K562 (cell line): ENCODE data around the gene ESPN. TPM values are rescaled to one million over a fixed set of nuclear protein-coding genes. Genes with fewer than 3 reads are reported as not detected.

Experiments
- ATAC-seq: fragments of 200-7000 bp; cut with Tn5 transposase; 3 replicates; pipeline ENCODE4 v1.9.1; 2020; ENCODE audit warnings: moderate library complexity
- BruUV-seq: library from RNA; stranded (reverse); fragments of 400-500 nt; replicated peaks from 2 replicates; lab custom pipeline; 2021; lab: Mats Ljungman, UMichigan
- CTCF ChIA-PET: fragments of 300-600 bp; formaldehyde crosslinking; extraction: SDS; loops from one replicate; lab custom pipeline; 2021; ENCODE audit warnings: low intra/inter-chr PET ratio; lab: Yijun Ruan, JAX
- POLR2A ChIA-PET: fragments of 300-600, 350-650 bp; sonication (Branson Sonifier 250); formaldehyde crosslinking; extraction: SDS; loops from one replicate; lab custom pipeline; 2021; ENCODE audit warnings: antibody characterized with exemption, inconsistent platforms; lab: Yijun Ruan, JAX
- DNase-seq, 4 experiments: peaks; one replicate each; pipeline versions ENCODE4 v3.0.0 to v3.0.0-alpha.2; 2011 to 2018; ENCODE audit warnings: low spot score in 3 of 4, mixed read lengths in 3 of 4; ENCODE audit errors: extremely low read depth in 1 of 4
- FAIRE-seq: peaks from 2 replicates; lab custom pipeline; 2011; peaks lifted over from hg19 to GRCh38; lab: Jason Lieb, UNC
- H2AFZ ChIP-seq: 2 replicates; pipeline ENCODE4 v1.6.0; 2011; ENCODE audit warnings: low read depth, low read length, control low read depth, inconsistent platforms
- H3K27ac ChIP-seq: fragments of 200-600 bp; 3 replicates; pipeline ENCODE4 v1.8.0; 2011; ENCODE audit warnings: low read depth, mild to moderate bottlenecking, control low read depth, inconsistent platforms, low read length, moderate library complexity, mixed read lengths; ENCODE audit errors: extremely low read depth
- H3K27me3 ChIP-seq, 2 experiments: fragments of 300-600 bp in 1 of 2; 2 replicates in 1 of 2; 3 replicates in 1 of 2; pipeline versions ENCODE4 v1.6.0 to v1.8.0; 2011; ENCODE audit warnings: inconsistent platforms in 2 of 2, low read length in 2 of 2, mild to moderate bottlenecking in 1 of 2, mixed read lengths in 1 of 2, moderate library complexity in 1 of 2; ENCODE audit not compliant: control insufficient read depth in 2 of 2, insufficient read depth in 2 of 2
- H3K36me3 ChIP-seq: fragments of 300-600 bp; 3 replicates; pipeline ENCODE4 v1.8.0; 2011; ENCODE audit warnings: mild to moderate bottlenecking, low read length, inconsistent platforms; ENCODE audit not compliant: control insufficient read depth, insufficient read depth
- H3K4me1 ChIP-seq, 2 experiments: fragments of 200-600 bp in 1 of 2; replicated peaks in 1 of 2; 2 replicates in 1 of 2; 3 replicates in 1 of 2; pipeline versions ENCODE4 v1.5.1 to v1.8.0; 2011; ENCODE audit warnings: inconsistent platforms in 2 of 2, low read length in 2 of 2, mild to moderate bottlenecking in 1 of 2, mixed read lengths in 1 of 2, moderate library complexity in 1 of 2; ENCODE audit not compliant: control insufficient read depth in 2 of 2, insufficient read depth in 2 of 2
- H3K4me2 ChIP-seq: 2 replicates; pipeline ENCODE4 v1.6.1; 2011; ENCODE audit warnings: low read length, control low read depth, inconsistent platforms, mixed read lengths; ENCODE audit not compliant: insufficient read depth
- H3K4me3 ChIP-seq: fragments of 200-600 bp; sonication (generic), shearing (Covaris generic); 2 replicates; pipeline ENCODE4 v1.5.1; 2016; ENCODE audit warnings: control low read depth, inconsistent platforms
- H3K79me2 ChIP-seq: fragments of 200-600 bp; 3 replicates; pipeline ENCODE4 v1.8.0; 2011; ENCODE audit warnings: low read length, inconsistent platforms; ENCODE audit not compliant: control insufficient read depth, insufficient read depth
- H3K9ac ChIP-seq, 2 experiments: 2 replicates each; pipeline versions ENCODE4 v1.6.0 to v1.6.1; 2011; ENCODE audit warnings: low read depth in 2 of 2, low read length in 2 of 2, control low read depth in 1 of 2, inconsistent platforms in 1 of 2, mild to moderate bottlenecking in 1 of 2, mixed read lengths in 1 of 2; ENCODE audit not compliant: insufficient read depth in 1 of 2
- H3K9me1 ChIP-seq: one replicate; pipeline ENCODE4 v1.6.0; 2011; ENCODE audit warnings: inconsistent platforms, mild to moderate bottlenecking, low read length, moderate library complexity; ENCODE audit not compliant: control insufficient read depth, insufficient read depth
- H3K9me3 ChIP-seq: replicated peaks from 2 replicates; pipeline ENCODE4 v1.5.1; 2011; ENCODE audit warnings: low read depth, low read length, inconsistent platforms; ENCODE audit not compliant: control insufficient read depth, insufficient read depth
- H4K20me1 ChIP-seq: replicated peaks from 2 replicates; pipeline ENCODE4 v1.6.1; 2011; ENCODE audit warnings: low read length, inconsistent platforms, mixed read lengths; ENCODE audit not compliant: control insufficient read depth, insufficient read depth
- HNRNPL ChIP-seq: fragments of 200-400 bp; formaldehyde crosslinking; IDR thresholded peaks from 2 replicates; pipeline ENCODE4 v1.6.1; 2017; ENCODE audit warnings: low read depth, mild to moderate bottlenecking, low read length
- ZBTB34 ChIP-seq: fragments of 250-450 bp; sonication (Bioruptor Pico); IDR thresholded peaks from 2 replicates; pipeline ENCODE4 v1.8.0; 2021; ENCODE audit warnings: mild to moderate bottlenecking, moderate library complexity
- WGBS: fragments of 100-300 bp; shearing (Covaris generic); methylation state at CpG from one replicate; pipeline ENCODE4 v1.1.6; 2016; ENCODE audit warnings: low coverage, mixed read lengths; ENCODE audit not compliant: insufficient coverage; ENCODE audit errors: missing lambda C conversion rate; 5-methylcytosine and 5-hydroxymethylcytosine counted together
- in situ Hi-C: fragments of 300-500 bp; cut with MboI; formaldehyde crosslinking; loops from 4 replicates; pipeline ENCODE4 v1.15.0; 2018; ENCODE audit warnings: inconsistent platforms, mixed read lengths
- intact Hi-C: fragments of 100-400 bp; cut with micrococcal nuclease; formaldehyde crosslinking; loops from 2 replicates; pipeline ENCODE4 v1.14.2; 2022
- polyA plus RNA-seq, 8 experiments: library from polyadenylated mRNA; depleted of rRNA in 4 of 8; stranded (reverse) in 5 of 8; unstranded in 3 of 8; fragments of >200 nt; fragmentation: Nextera tagmentation in 2 of 8; fragmentation: Illumina TruSeq in 1 of 8; extraction: Ambion mirVana in 2 of 8; extraction: Trizol in 1 of 8; gene quantifications; 2 replicates each; pipeline versions ENCODE4 v1.2.1 to v1.2.3, GENCODE V29; 2011 to 2014; ENCODE audit warnings: inconsistent platforms in 1 of 8, missing spikeins in 1 of 8
- total RNA-seq, 7 experiments: library from RNA; depleted of rRNA in 6 of 7; stranded (reverse); fragments of >200 nt in 6 of 7; fragmentation: Illumina TruSeq in 2 of 7; extraction: Trizol in 2 of 7; gene quantifications; 2 replicates each; pipeline versions ENCODE4 v1.2.1 to v1.2.3, GENCODE V29; 2011 to 2021; ENCODE audit warnings: low replicate concordance in 1 of 7

Gene ESPN
- total and polyA plus RNA-seq, 9 of the 15 experiments (the other 6 are each of a cell fraction or from before 2014, with no cell fraction given): 0.07 to 1.2 (median 0.45) TPM; not detected in 3

DNA sequence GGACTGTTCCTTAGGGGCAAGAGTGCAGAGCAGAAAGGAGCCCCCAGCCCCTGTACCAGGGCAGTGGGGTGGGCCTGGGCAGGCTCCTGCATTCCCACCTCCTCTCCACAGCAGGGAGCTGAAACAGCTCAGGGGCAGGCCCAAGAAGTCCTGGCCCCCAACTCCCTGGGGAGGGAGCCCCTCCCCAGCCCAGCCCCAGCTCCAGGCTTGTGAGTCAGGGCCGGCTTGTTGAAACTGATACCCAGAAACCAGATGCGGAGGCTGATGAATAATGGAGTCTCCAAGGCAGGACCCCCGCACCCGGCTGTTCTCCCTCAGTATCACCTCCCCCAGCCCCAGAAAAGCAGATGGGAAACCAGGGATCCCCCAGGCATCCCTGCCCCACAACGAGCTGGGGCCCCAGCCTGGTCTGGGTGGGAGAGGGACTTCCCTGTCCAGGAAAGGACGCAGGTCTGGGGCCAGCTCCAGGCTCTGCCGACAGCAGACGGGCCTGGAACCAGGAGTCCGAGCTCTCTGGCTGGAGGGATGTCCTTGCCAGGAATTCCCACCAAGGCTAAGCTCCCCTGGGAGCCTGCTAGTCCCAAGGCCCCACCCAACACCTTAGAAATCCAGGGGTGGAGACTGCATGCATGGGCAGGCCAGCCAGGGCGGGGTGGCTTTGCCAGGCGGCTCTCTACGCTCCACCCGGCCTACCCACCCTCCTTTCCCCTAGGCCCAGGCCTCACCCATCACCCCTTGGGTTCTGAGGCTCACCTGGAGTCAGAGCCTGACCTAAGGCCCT is 64.2 kb downstream of the ESPN start:
- no peak overlapping the region for H3K27ac ChIP-seq
- peaks cover 4 to 46% of the 10 kb centered on the region in 2 experiments; a peak in 2 of 5 replicates for H3K4me1 ChIP-seq
- 13% methylated on average over 13 of the region's 13 CpGs for WGBS
- FAIRE-seq (no peak), DNase-seq (no peak), ATAC-seq (no peak)
- intact Hi-C loops (loop anchor here (5.0 kb wide), 1 partner anchor 86 kb away; no protein-coding TSS in a partner anchor), in situ Hi-C loops (loop anchor here (25.0 kb wide), 1 partner anchor 724 kb away; no protein-coding TSS in a partner anchor)
- CTCF ChIA-PET: interaction anchor here (2.1 kb wide), 1 partner anchor 158 kb away, joined by 14 read pairs; no protein-coding TSS in a partner anchor
- H2AFZ ChIP-seq: no peak overlapping the region
- BruUV-seq: no TSS peak
- no peak overlapping the region for H3K4me2 ChIP-seq
- no peaks in the 10 kb centered on the region for H3K79me2 ChIP-seq
- no peak overlapping the region for H3K4me3 ChIP-seq
- peaks cover 24% of the 10 kb centered on the region for H4K20me1 ChIP-seq
- H3K36me3 ChIP-seq: no peaks in the 10 kb centered on the region
- POLR2A ChIA-PET: interaction anchor here (0.6 to 0.9 kb wide), 4 partner anchors 11 to 298 kb away, joined by 3 to 4 read pairs (median 4); no protein-coding TSS in a partner anchor
- peaks cover 27 to 74% of the 10 kb centered on the region in 2 experiments; a peak in 4 of 5 replicates for H3K27me3 ChIP-seq
- peaks cover 4% of the 10 kb centered on the region for H3K9me1 ChIP-seq
- H3K9ac ChIP-seq: no peak overlapping the region
- TF ChIP-seq ZBTB34 (CRISPR knock-in tag): no peak
- TF ChIP-seq HNRNPL: no peak
- H3K9me3 ChIP-seq: no peaks in the 10 kb centered on the region
